Epithelial cell of proximal tubule (primary cell): ENCODE measurements around the gene GRPEL1. TPM values are rescaled to one million over a fixed set of nuclear protein-coding genes. Genes with fewer than 3 reads are reported as not detected.
"Not testable (repeated sequence)": the region's sequence is repeated elsewhere in the genome, so short reads cannot be mapped to it uniquely, and the experiment has no call there.

Source experiments
- DNase-seq: peaks from one replicate; pipeline ENCODE4 v3.0.0-alpha.2; 2011; ENCODE audit warnings: low read depth
- H3K4me3 ChIP-seq: 2 replicates; pipeline ENCODE4 v1.5.1; 2011; ENCODE audit warnings: low read depth, mild to moderate bottlenecking, low read length
- CTCF ChIP-seq: conservative IDR thresholded peaks from 2 replicates; pipeline ENCODE4 v1.5.1; 2012; ENCODE audit warnings: low read depth, mild to moderate bottlenecking, low read length
- total RNA-seq: library from RNA; depleted of rRNA; stranded (reverse); fragments of >200 nt; gene quantifications from 2 replicates; pipeline ENCODE4 v1.2.3, GENCODE V29; 2015

Gene GRPEL1
- total RNA-seq, 1 donor from 2014 or later: 45.8 TPM

- DNase-seq: no peak
- TF ChIP-seq CTCF: no peak
- no peak overlapping the region for H3K4me3 ChIP-seq
Measured at GRCh38 chr4:7092026-7092425, 24.2 kb upstream of the GRPEL1 start.

GRCh38 chr4:7089213-7089986 lies 21.5 kb upstream of the GRPEL1 start:
- TF ChIP-seq CTCF: no peak
- H3K4me3 ChIP-seq: no peak overlapping the region
- no peak for DNase-seq

- H3K4me3 ChIP-seq: no peak overlapping the region
- no peak for DNase-seq
- TF ChIP-seq CTCF: no peak
Measured at GRCh38 chr4:7087036-7087435, 19.2 kb upstream of the GRPEL1 start.

GRCh38 chr4:7086384-7086783 lies 18.5 kb upstream of the GRPEL1 start:
- TF ChIP-seq CTCF: no peak
- no peak for DNase-seq
- no peak overlapping the region for H3K4me3 ChIP-seq

- not testable (repeated sequence) for DNase-seq
- peak overlapping the region; percentile 32 for H3K4me3 ChIP-seq
Measured at GRCh38 chr4:7084564-7084961, 16.7 kb upstream of the GRPEL1 start.

- peak overlapping the region; percentile 32 for H3K4me3 ChIP-seq
- no peak for TF ChIP-seq CTCF
- no peak for DNase-seq
Measured at GRCh38 chr4:7083597-7084563, 16.0 kb upstream of the GRPEL1 start.

GRCh38 chr4:7079909-7080308 lies 12.0 kb upstream of the GRPEL1 start:
- not testable (repeated sequence) for H3K4me3 ChIP-seq, DNase-seq

- not testable (repeated sequence) for H3K4me3 ChIP-seq, DNase-seq
Measured at GRCh38 chr4:7079483-7079882, 11.6 kb upstream of the GRPEL1 start.
